ENCODE data around the gene ABI2. TPM values are rescaled to one million over a fixed set of nuclear protein-coding genes. Genes with fewer than 3 reads are reported as not detected.
"Not testable (repeated sequence)": the region's sequence is repeated elsewhere in the genome, so short reads cannot be mapped to it uniquely, and the experiment has no call there.

The ABI2 gene
- 10 to 100 TPM; 28.5 to 32.1 TPM for total RNA-seq

DNA sequence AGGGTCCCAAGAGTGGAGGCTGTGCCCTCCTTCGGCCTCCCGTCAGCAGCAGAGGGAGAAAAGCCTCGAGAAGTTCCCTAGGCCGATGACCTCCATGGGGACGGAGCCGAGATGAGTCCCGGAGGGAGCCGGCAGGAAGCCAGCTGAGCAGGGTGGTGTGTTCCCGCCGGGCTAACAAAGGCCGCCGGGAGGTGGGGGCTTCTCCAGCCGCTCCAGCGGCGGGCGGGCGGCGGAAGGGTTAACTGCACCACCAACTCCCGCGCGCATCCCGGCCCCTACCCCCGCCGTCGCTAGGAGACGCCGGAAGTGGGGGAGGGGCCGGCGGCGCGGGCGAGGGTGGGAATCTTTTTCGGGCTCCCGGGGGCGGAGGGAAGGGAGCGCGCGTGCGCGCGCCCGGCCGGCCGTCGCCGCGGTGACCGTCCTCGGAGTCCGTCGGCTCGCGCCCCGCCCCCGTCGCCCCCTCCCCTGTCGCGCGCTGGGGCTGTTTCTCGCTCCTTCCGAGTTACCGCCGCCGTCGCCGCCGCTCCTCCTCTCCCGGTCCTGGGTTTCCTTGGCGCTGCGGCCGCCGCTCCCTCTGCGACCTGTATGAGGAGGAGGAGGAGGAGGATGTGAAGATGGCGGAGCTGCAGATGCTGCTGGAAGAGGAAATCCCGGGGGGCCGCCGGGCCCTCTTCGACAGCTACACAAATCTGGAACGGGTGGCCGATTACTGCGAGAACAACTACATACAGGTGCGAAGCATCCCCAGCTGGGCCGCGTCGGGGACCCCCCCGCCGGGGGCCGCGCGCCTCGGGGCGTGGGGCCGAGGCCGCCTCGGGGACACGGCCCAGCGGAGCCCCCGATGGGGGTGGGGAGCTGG is at the start of gene ABI2:
TSS of gene ABI2 (plus strand) at position 494 of the 859 bp plus-strand sequence. CDS start at position 615, 121 bp downstream.
- H3K9me3 Mint-ChIP-seq (ENCODE audit: insufficient read depth): no peaks in the 10 kb centered on the region
- H3K36me3 Mint-ChIP-seq (ENCODE audit: low read depth): no peaks in the 10 kb centered on the region
- ATAC-seq (peak; percentile 70), DNase-seq (peak; percentile 61)
- no peaks in the 10 kb centered on the region for H3K27me3 Mint-ChIP-seq (ENCODE audit: low read depth)
- peak within 1 kb of the TSS; percentile 74 for H3K27ac Mint-ChIP-seq
- POLR2A ChIA-PET: no interaction called here
- peaks cover 27% of the 10 kb centered on the region for H3K4me1 Mint-ChIP-seq (ENCODE audit: low read depth)
- peak within 1 kb of the TSS; percentile 87 for H3K4me3 Mint-ChIP-seq
- CTCF ChIA-PET: no interaction called here

DNA sequence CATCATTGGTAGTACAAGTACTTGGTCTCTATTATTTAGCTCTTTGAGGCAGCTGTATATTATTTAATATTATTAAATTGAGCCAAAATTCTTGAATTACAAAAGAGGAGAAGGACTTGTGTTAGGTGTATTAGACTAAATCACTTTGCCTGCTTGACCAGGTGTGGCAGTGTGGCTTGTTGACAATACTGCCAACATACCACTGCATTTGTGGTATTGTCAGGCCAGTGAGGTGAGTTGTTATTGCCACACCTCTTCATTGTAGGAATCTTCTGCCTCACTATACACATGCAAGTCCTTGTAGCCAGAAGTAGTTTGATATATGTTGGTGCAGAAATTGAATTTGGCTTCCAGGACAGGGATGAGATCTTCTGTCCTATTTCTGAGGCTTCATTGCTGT is 48.9 kb upstream of the ABI2 start:
- CTCF ChIA-PET: no interaction called here
- no peak for DNase-seq

DNA sequence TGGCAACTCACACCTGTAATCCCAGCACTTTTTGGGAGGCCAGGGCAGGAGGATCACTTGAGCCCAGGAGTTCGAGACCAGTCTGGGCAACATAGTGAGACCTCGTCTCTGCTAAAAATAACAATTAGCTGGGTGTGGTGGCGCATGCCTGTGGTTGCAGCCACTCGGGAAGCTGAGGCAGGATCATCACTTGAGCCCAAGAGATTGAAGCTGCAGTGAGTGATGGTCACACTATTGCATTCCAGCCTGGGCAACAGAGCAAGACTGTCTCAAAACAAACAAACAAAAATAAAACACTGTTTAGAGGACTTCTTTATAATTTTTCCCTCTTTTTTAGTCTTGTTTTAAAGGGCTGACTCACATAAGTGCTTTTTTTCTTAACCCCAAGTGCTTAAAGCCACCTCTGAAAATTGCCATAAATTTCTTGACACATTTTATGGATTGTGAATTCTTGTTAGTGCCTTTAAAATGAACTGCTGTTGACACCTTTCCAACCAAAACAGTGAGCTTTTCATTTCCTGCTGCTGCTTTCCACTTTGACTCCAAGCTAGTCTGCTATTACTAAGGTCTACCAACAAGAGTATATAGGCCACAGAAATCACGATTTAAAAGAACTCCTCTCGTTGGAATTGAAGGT is 47.6 kb upstream of the ABI2 start:
- H3K4me3 Mint-ChIP-seq: no peak overlapping the region
- H3K9me3 Mint-ChIP-seq (ENCODE audit: insufficient read depth): no peaks in the 10 kb centered on the region
- DNase-seq (no peak), ATAC-seq (no peak)
- POLR2A ChIA-PET: no interaction called here
- H3K4me1 Mint-ChIP-seq (ENCODE audit: low read depth): no peaks in the 10 kb centered on the region
- H3K27ac Mint-ChIP-seq: no peak overlapping the region
- H3K36me3 Mint-ChIP-seq (ENCODE audit: low read depth): peaks cover 26% of the 10 kb centered on the region
- no peaks in the 10 kb centered on the region for H3K27me3 Mint-ChIP-seq (ENCODE audit: low read depth)
- CTCF ChIA-PET: no interaction called here

More for the DNA sequence above, 48.9 kb upstream of the ABI2 start:
- Mint-ChIP-seq H3K27ac (no peak overlapping the region), H3K4me1 (ENCODE audit: low read depth) (no peaks in the 10 kb centered on the region), H3K4me3 (no peak overlapping the region), H3K36me3 (ENCODE audit: low read depth) (peaks cover 22% of the 10 kb centered on the region), H3K9me3 (ENCODE audit: insufficient read depth) (no peaks in the 10 kb centered on the region), H3K27me3 (ENCODE audit: low read depth) (no peaks in the 10 kb centered on the region)
- no peak for ATAC-seq
- POLR2A ChIA-PET: no interaction called here

DNA sequence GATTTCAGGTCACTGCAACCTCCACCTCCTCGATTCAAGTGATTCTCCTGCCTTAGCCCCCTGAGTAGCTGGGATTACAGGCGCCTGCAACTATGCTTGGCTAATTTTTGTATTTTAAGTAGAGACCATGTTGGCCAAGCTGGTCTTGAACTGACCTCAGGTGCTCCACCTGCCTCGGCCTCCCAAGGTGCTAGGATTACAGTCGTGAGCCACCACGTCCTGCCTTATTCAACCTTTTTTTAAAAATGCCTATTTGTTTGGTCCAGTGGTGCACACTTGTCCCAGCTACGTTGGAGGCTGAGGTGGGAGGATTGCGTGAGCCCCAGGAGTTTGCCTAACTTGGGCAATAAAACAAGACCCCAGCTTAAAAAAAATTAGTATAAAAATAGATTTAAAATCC is 46.1 kb upstream of the ABI2 start:
- H3K4me3 Mint-ChIP-seq: no peak overlapping the region
- H3K9me3 Mint-ChIP-seq (ENCODE audit: insufficient read depth): no peaks in the 10 kb centered on the region
- H3K27ac Mint-ChIP-seq: no peak overlapping the region
- H3K4me1 Mint-ChIP-seq (ENCODE audit: low read depth): no peaks in the 10 kb centered on the region
- peaks cover 30% of the 10 kb centered on the region for H3K36me3 Mint-ChIP-seq (ENCODE audit: low read depth)
- DNase-seq: no peak
- ChIA-PET POLR2A (no interaction called here), CTCF (no interaction called here)
- ATAC-seq: no peak
- no peaks in the 10 kb centered on the region for H3K27me3 Mint-ChIP-seq (ENCODE audit: low read depth)

DNA sequence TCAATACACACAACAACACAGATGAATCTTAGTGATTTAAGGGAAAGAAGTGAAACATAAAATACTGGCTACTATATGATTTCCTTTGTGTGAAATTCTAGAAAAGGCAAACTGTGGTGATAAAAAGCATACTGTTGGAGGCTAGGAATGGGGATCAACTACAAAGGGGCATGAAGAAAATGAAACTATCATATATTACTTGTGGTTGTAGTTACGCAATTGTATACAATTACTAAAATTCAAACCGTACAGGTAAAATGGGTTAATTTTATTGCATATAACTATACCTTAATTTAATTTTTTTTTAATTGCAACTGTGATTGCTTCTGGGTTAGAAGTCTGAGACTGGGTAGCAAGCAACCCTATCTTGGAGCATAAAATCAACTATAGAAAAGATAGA is 41.7 kb upstream of the ABI2 start:
- no peak overlapping the region for H3K27ac Mint-ChIP-seq
- DNase-seq (no peak), ATAC-seq (no peak)
- ChIA-PET CTCF (no interaction called here), POLR2A (no interaction called here)
- H3K36me3 Mint-ChIP-seq (ENCODE audit: low read depth): peaks cover 21% of the 10 kb centered on the region
- no peak overlapping the region for H3K4me3 Mint-ChIP-seq
- no peaks in the 10 kb centered on the region for H3K4me1 Mint-ChIP-seq (ENCODE audit: low read depth)
- no peaks in the 10 kb centered on the region for H3K9me3 Mint-ChIP-seq (ENCODE audit: insufficient read depth)
- H3K27me3 Mint-ChIP-seq (ENCODE audit: low read depth): no peaks in the 10 kb centered on the region

DNA sequence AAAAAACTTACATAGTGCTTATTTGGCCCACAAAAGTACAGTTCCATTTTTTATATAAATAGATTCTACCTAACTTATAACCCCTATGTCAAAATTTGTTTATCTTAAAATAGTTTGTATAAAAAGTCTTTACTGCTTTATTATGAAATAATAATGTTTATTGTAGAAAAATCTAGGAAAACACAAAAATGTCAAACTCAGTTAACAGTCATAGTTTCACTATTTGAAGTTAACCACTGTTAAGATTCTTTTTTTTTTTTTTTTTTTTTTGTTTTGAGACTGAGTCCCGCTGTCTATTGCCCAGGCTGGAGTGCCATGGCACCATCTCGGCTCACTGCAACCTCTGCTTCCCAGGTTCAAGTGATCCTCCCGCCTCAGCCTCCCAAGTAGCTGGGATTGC is 26.5 kb upstream of the ABI2 start:
- ChIA-PET POLR2A (no interaction called here), CTCF (no interaction called here)
- no peak for ATAC-seq
- no peak for DNase-seq
- Mint-ChIP-seq H3K4me1 (ENCODE audit: low read depth) (no peaks in the 10 kb centered on the region), H3K27me3 (ENCODE audit: low read depth) (no peaks in the 10 kb centered on the region), H3K4me3 (no peak overlapping the region), H3K9me3 (ENCODE audit: insufficient read depth) (no peaks in the 10 kb centered on the region), H3K27ac (no peak overlapping the region), H3K36me3 (ENCODE audit: low read depth) (peaks cover 6% of the 10 kb centered on the region)

DNA sequence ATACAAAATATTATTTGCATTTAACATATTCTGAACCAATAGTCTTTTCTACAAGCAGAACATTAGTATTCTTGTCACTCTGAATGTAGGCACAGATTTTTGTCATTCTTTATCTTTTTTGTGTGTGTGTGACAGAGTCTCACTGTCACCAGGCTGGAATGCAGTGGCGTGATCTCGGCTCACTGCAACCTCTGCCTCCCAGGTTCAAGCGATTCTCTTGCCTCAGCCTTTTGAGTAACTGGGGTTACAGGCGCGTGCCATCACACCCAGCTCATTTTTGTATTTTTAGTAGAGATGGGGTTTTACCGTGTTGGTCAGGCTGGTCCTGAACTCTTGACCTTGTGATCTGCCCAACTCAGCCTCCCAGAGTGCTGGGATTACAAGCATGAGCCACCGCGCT is 25.6 kb upstream of the ABI2 start:
- H3K4me1 Mint-ChIP-seq (ENCODE audit: low read depth); DNase-seq; H3K9me3 Mint-ChIP-seq (ENCODE audit: insufficient read depth); H3K36me3 Mint-ChIP-seq (ENCODE audit: low read depth); CTCF ChIA-PET; H3K4me3 Mint-ChIP-seq; H3K27ac Mint-ChIP-seq; ATAC-seq; POLR2A ChIA-PET; H3K27me3 Mint-ChIP-seq (ENCODE audit: low read depth): not testable (repeated sequence)

DNA sequence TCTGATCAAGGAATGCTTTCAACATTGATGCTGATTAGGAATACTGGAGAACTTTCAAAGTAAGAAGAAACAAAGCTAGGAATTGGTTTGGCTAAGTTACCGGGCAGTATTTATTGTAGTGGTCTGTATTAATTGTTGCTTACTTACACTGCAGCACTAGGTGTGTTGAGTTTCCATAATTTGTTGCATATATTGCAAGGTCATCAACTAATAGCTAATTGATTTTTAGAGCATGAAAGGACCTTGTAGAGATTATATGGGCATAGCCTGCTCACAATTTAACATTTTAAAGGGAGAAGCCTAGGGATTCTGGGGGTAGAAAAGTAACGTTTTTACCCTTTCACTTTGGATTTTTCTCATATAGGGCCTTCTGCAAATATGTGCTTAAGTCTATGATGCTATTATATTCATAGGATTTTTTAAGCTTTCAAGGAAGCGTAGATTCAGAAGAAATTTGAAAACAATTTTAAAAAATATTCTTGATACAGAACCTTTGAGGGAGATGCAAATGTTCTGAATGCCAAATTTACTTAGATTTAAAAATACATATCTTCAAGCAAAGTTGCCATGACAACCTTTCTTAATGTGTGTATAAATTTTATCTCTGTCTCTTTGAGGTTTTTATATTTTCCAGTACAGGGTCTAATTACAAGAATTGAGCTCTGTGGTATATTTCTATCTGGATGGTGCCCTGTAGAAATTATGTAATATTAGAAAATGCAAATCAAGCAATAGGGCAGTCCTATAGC is 17.3 kb upstream of the ABI2 start:
- no peaks in the 10 kb centered on the region for H3K4me1 Mint-ChIP-seq (ENCODE audit: low read depth)
- ChIA-PET CTCF (interaction anchor here (0.9 kb wide), 1 partner anchor 15 kb away, joined by 3 read pairs; no protein-coding TSS in a partner anchor), POLR2A (no interaction called here)
- no peaks in the 10 kb centered on the region for H3K9me3 Mint-ChIP-seq (ENCODE audit: insufficient read depth)
- H3K27me3 Mint-ChIP-seq (ENCODE audit: low read depth): no peaks in the 10 kb centered on the region
- ATAC-seq: peak; percentile 15
- no peak overlapping the region for H3K4me3 Mint-ChIP-seq
- H3K27ac Mint-ChIP-seq: no peak overlapping the region
- no peak for DNase-seq
- peaks cover 20% of the 10 kb centered on the region for H3K36me3 Mint-ChIP-seq (ENCODE audit: low read depth)

DNA sequence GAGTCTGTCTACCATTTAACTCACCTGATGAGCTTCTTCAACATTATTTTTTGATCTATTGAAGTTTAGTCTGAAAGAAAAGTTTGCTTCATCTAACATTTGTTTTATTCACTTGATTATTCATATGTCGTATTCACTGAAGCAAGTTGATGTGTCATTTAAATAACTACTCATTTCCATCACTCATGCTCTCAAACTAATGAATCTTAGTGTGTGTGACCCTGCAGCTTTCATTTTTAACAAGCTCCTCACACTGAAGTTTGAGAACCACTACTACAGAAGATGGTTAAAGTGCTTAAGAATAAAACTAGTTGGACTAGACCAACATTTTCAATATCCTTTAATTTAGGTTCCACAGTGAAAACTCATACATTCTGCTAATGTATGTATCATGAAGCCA is 1.8 kb upstream of the ABI2 start:
- POLR2A ChIA-PET: no interaction called here
- Mint-ChIP-seq H3K4me1 (ENCODE audit: low read depth) (peaks cover 27% of the 10 kb centered on the region), H3K27ac (no peak overlapping the region), H3K36me3 (ENCODE audit: low read depth) (no peaks in the 10 kb centered on the region), H3K4me3 (no peak overlapping the region), H3K9me3 (ENCODE audit: insufficient read depth) (no peaks in the 10 kb centered on the region), H3K27me3 (ENCODE audit: low read depth) (no peaks in the 10 kb centered on the region)
- DNase-seq (no peak), ATAC-seq (no peak)
- CTCF ChIA-PET: no interaction called here

DNA sequence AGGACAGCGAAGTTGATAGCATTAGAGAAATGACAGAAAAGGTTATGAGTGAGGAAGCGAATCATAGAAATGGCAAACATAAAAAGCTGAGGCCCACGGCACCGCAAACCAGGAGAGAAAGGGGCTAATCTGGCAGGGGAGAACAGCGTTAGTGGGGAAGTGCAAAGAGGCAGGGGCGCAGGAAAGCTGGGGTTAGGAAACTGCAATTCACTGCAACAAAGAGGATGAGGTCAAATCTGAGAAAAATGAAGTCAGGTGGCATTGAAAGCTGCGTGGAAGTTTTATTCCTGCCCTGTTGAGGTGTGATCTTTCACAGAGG is 653 bp upstream of the ABI2 start:
- ATAC-seq (no peak), DNase-seq (no peak)
- H3K9me3 Mint-ChIP-seq (ENCODE audit: insufficient read depth): no peaks in the 10 kb centered on the region
- H3K4me1 Mint-ChIP-seq (ENCODE audit: low read depth): peaks cover 27% of the 10 kb centered on the region
- CTCF ChIA-PET: no interaction called here
- peak overlapping the region; percentile 63 for H3K27ac Mint-ChIP-seq
- H3K4me3 Mint-ChIP-seq: peak overlapping the region; percentile 76
- no peaks in the 10 kb centered on the region for H3K27me3 Mint-ChIP-seq (ENCODE audit: low read depth)
- POLR2A ChIA-PET: no interaction called here
- no peaks in the 10 kb centered on the region for H3K36me3 Mint-ChIP-seq (ENCODE audit: low read depth)

DNA sequence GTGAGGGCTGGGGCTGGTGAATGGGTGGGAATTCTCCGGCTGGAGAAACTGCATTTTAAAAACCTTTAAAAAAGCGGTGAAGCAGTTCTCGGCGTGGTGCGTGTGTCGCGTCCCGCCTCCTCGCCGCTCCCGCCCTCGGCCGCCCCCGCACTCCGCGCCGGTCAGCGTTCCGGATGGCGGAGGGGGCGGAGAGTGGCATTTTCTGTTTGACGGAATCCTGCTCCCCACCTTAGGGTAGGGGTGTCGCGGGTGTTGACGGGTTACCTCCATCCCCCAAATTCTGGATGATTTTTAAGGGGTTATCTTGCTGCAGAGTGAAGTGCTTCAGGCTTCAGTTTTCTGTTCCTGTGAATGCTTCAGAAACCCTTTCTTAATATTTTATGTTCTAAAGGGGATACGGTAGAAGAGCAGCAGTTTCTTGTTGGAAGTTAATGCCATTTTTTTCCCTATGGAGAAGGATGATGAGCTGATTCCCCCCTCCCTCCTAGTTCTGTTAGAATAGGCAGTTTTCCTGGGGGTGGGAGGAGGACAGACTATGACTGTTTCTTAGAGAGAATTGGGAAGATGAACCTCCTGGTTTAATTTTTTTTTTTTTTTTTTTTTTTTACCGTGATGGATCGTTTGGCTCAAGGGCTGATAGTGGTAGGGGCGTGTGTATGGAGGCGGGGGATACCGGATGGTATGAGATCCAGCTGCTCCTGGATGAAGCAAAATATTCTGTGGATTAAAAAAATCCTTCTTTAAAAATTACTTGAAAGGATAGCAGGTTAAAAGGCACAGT is 756 bp downstream of the ABI2 start:
- POLR2A ChIA-PET: interaction anchor here (0.9 kb wide), 1 partner anchor 537 kb away, joined by 3 read pairs; no protein-coding TSS in a partner anchor
- H3K27ac Mint-ChIP-seq: no peak overlapping the region
- H3K4me3 Mint-ChIP-seq: peak overlapping the region; percentile 87
- H3K9me3 Mint-ChIP-seq (ENCODE audit: insufficient read depth): no peaks in the 10 kb centered on the region
- peaks cover 27% of the 10 kb centered on the region for H3K4me1 Mint-ChIP-seq (ENCODE audit: low read depth)
- DNase-seq (peak; percentile 46), ATAC-seq (peak; percentile 69)
- H3K36me3 Mint-ChIP-seq (ENCODE audit: low read depth): no peaks in the 10 kb centered on the region
- CTCF ChIA-PET: no interaction called here
- no peaks in the 10 kb centered on the region for H3K27me3 Mint-ChIP-seq (ENCODE audit: low read depth)

DNA sequence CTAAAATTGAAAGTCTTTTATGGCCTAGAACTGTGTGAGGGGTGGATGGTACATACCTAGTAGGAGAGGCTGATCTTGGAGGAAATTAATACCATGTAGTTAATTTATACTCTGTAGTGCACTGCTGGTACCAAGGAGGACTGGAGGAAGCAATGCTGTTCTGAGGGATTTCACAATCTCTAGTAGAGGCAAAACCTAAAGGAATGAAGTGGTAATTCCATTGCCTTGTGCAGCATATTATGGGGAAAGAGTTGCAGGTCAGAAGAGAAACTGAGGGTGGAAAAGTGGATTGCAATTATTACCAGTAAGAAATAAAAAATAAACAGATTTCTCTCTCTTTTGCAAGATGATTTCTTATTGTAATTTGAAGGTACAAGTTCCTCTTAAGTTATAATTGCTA is 2.2 kb downstream of the ABI2 start:
- Mint-ChIP-seq H3K9me3 (ENCODE audit: insufficient read depth) (no peaks in the 10 kb centered on the region), H3K4me1 (ENCODE audit: low read depth) (peaks cover 27% of the 10 kb centered on the region), H3K36me3 (ENCODE audit: low read depth) (peaks cover 3% of the 10 kb centered on the region), H3K27me3 (ENCODE audit: low read depth) (no peaks in the 10 kb centered on the region), H3K27ac (no peak overlapping the region), H3K4me3 (no peak overlapping the region)
- ATAC-seq: no peak
- ChIA-PET CTCF (no interaction called here), POLR2A (no interaction called here)
- no peak for DNase-seq
